Fibroblast of lung (primary cell): Measurements from ENCODE around the gene CCDC201.

Experiments used
- CTCF ChIP-seq, 2 donors: IDR thresholded peaks in 1 of 2; conservative IDR thresholded peaks in 1 of 2; 1 replicate in 1 of 2; 2 replicates in 1 of 2; pipeline ENCODE4 v1.5.1; 2011 to 2012; ENCODE audit warnings: low read length in 2 of 2, control low read depth in 1 of 2, inconsistent platforms in 1 of 2, low read depth in 1 of 2, mild to moderate bottlenecking in 1 of 2
- EZH2 ChIP-seq: IDR thresholded peaks from 2 replicates; pipeline ENCODE4 v1.5.1; 2012; ENCODE audit warnings: low read length, control low read depth, mild to moderate bottlenecking; ENCODE audit errors: missing control alignments

- TF ChIP-seq EZH2 (no peak), CTCF (conservative IDR thresholded peaks at IDR 0.05 in 1 of 2, IDR thresholded peaks at IDR 0.05 in 1 of 2; ENCODE audit: low read depth in 1 of 2, low read length in 2 of 2) (no peak)
These were observed 21.8 kb upstream of the CCDC201 start for GRCh38 chr7:45894665-45895062.
